GM19328 (cell line): ENCODE measurements around the gene SAP30BP.
A peak's percentile ranks its signal among the peaks of the same experiment; 100 is the strongest.

Experiments
- ATAC-seq: cut with Tn5 transposase; IDR thresholded peaks from one replicate; pipeline ENCODE4 v1.9.1; 2021; ENCODE audit warnings: mild to moderate bottlenecking, moderate library complexity; ENCODE audit not compliant: unreplicated experiment

Gene SAP30BP

DNA sequence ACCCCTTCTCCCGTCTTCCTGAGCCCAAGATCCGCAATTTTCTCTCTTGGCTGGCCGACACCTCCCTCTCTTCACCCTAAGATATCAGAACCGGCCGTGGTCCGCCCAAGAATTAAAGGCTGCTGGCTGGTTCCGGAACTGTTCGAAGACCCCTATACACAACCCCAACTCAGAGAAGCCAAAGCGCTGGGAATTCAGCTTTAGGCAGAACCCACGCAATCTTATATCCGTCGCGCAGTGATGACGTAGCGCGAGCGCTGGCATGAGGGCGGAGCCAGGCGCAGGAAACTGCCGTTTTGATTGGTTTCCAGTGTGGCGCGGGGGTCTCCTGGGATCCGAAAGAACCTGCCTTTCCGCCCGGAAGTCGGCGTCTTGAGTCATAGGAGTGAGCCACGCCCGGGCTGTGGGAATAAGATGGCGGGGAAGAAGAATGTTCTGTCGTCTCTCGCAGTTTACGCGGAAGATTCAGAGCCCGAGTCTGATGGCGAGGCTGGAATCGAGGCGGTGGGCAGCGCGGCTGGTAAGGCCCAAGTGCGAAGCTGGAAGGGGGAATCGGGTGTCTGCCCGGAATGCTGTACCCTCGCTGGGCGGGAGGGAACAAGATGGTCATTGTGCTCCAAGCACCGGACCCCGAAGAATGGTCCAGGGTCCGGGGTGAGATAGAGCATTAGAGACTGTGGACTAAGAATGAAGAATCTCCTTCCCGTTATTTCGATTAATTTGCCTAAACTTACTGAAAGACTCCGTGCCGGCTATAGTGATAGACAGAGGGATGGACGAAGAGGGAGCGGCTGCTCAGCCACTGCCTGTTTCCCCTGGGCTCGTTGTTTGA, at the start of gene SAP30BP, which contains the start of gene RECQL5:
SAP30BP (plus strand) TSS at position 380 of the 832 bp plus-strand sequence; CDS start at position 415, 35 bp downstream.
RECQL5 (minus strand) TSS at position 196 of the 832 bp plus-strand sequence. CDS start 597 bp downstream, outside the sequence.
- peak; percentile 74 for ATAC-seq

DNA sequence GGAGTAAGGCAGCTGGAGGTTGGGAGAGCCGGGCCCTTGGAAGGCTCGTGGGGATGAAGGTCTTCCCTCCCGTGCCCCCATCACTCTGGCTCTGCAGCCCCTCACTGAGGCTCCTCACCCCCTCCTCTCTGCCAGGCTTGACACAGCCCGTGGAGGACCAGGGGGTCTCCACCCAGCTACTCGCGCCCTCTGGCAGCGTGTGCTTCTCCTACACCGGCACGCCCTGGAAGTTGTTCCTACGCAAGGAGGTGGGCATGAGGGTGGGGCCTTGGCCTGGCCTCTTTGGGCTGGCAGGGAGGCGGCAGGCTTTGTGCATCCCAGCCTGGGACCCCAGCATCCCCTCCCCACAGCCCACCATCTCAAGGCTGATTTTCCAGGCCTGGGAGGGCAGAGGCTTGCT, 49.5 kb upstream of the SAP30BP start:
- no peak for ATAC-seq

GRCh38 chr17:75619506-75620431, 47.4 kb upstream of the SAP30BP start:
- no peak for ATAC-seq

DNA sequence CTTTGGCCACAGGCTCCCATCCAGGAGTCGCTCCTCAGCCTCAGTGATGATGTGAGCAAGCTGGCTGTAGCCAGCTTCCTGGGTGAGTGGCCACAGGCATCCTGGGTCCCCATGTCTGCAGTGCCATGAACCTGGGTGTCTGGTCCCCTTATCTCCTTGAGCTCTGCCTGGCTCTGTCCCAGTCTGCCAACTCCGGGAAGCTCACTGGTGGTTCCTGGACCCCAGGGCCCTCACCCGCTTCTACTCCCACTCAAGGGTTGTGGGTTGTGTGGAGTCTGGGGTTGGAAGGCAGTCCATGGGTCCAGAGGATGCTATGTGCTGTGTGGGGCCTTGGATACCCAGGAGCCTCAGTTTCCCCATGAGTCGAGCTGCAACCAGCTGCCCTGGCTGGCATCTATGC, 45.6 kb upstream of the SAP30BP start:
- ATAC-seq: no peak

DNA sequence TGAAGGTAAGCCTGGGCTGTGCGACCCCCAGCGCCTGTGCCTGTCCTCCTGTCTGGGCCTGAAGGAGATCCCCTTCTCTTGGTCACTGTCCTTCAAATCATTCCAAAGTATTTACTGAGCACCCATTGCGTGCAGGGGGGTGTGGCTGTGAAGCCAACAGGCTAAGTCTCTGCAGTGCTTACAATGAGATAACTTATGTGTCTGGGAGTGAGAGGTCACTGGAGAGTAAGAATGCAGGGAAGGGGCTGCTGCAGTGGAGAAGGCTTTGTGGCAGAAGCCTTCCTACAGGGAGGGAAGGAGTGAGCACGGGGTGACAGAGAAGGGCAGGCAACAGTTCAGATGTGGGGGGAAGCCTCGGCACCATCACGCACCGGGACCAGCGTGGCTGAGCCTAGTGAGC, 45.1 kb upstream of the SAP30BP start:
- no peak for ATAC-seq

DNA sequence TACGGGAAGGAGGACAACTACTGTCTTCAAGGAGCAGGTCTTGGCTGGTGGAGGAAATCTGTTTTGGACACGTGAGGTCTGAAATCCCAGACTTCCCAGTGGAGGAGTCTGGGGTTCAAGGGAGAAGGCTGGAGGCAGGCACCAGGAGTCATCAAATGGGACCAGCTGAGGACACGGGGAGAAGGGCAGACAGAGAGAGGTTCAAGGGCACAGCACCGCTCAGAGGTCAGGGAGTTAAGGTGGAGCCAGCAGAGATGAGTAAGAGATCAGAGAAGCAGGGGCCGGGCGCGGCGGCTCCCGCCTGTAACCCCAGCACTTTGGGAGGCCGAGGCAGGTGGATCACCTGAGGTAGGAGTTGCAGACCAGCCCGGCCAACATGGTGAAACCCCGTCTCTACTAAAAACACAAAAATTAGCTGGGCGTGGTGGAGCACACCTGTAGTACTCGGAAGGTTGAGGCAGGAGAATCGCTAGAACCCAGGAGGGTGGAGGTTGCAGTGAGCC, 44.3 kb upstream of the SAP30BP start:
- no peak for ATAC-seq

DNA sequence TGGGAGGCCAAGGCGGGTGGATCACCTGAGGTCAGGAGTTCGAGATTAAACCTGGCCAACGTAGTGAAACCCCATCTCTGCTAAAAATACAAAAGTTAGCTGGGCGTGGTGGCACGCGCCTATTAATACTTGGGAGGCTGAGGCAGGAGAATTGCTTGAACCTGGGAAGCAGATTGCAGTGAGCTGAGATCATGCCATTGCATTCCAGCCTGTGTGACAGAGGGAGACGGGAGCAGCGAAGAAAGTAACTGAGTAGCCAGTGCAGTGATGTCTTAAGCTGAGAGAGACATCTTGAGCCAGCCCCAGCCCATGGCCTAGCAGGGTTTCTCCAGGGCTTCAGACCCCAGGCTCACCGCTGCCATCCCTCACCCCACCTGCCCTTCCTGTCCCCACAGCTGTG, 43.8 kb upstream of the SAP30BP start:
- ATAC-seq: no peak

GRCh38 chr17:75624021-75624420, 43.1 kb upstream of the SAP30BP start:
- ATAC-seq: no peak

- ATAC-seq: no peak
Observed at GRCh38 chr17:75624714-75625345, 42.3 kb upstream of the SAP30BP start.

- ATAC-seq: no peak
Observed at GRCh38 chr17:75625813-75626486, 41.2 kb upstream of the SAP30BP start.

DNA sequence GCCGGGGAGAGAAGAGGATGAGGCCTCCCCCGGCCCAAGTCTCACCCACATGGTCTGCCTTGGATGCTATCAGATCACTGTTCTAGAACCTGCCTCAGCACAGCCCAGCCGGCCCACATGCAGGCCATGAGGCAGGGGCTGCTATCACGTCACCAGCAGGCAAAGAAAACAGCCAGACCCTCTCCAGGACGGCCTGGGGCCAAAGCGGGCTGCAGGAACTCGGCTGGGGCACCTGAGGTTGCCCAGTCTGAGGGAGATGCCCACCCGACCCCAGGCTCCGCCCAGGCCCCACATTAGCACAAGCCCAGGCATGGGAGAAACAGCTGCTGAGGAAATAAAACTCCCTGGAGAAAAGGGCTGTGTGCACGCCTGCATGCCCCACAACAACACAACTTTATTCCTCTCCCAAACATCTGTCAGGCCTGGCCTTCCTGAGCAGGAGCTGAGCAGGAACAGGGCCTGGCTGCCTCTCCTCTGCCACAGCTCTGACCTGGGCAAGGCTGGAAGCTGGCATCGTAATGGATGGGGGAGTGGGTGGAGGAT, 40.6 kb upstream of the SAP30BP start:
- no peak for ATAC-seq

GRCh38 chr17:75627094-75627493, 40.0 kb upstream of the SAP30BP start:
- ATAC-seq: no peak

- no peak for ATAC-seq
Observed at GRCh38 chr17:75628425-75628824, 38.7 kb upstream of the SAP30BP start.

DNA sequence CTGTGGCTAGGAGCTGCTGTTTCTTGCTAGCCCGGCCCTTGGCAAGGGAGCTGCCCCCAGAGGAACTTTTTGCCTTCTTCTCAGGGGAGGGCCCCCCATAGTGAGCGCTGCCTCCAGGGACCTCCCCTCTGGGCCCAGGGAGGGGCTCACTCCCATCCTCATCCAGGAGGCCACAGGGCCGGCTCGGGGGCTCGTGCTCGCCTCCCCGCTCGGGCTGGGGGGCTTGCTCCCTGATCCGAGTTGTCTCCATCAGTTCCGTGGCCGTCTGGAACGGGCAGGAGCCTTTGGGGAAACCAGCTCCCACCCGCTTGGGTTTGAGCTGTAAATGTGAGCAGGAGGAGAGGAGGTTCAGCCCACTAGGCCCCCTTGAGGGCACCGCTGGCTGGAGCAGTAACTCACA, 38.0 kb upstream of the SAP30BP start:
- no peak for ATAC-seq

GRCh38 chr17:75630071-75630917, 36.8 kb upstream of the SAP30BP start:
- ATAC-seq: no peak

GRCh38 chr17:75631353-75631752, 35.8 kb upstream of the SAP30BP start:
- no peak for ATAC-seq

GRCh38 chr17:75632428-75632827, 34.7 kb upstream of the SAP30BP start:
- no peak for ATAC-seq

DNA sequence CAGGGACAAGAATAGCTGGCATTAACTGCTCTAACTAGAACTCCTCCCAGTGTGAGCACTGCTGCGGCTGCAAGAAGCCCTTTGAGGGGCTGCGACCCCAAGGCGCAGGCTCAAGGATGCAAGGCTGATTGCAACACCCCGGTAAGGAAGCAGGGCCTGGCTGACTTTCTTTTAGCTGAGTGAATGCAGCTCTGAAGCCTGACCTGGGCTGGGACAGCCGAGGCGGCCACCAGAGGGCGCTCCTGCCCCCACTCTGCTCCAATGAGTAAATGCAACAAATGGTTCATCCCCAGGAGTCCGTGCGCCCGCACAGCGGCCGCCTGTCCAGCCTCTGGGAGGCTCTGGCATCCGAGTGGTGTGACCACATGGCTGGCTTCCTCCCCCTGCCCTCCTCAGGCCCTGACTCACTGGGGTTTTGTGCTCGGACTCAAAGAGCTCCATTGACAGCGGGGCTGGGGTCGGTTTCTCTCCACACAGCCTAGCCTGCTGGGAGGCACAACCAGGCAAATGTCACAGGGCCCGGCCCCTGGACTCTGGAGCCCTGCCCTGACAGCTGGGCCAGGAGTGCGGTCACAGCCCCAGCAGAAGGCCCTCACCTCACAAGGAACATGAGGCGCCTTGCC, 34.2 kb upstream of the SAP30BP start, which contains the start of gene SMIM5:
SMIM5 (plus strand) TSS at position 572 of the 623 bp plus-strand sequence. CDS start 6,768 bp downstream, outside the sequence.
- peak; percentile 54 for ATAC-seq
